ENCODE results near the gene MEF2C. TPM values are rescaled to one million over a fixed set of nuclear protein-coding genes. Genes with fewer than 3 reads are reported as not detected.

Gene MEF2C
- total and polyA plus RNA-seq, 2 of the 13 experiments (the other 11 are each of a cell fraction or from before 2014, with no cell fraction given): 0.02 TPM; not detected in 1

DNA sequence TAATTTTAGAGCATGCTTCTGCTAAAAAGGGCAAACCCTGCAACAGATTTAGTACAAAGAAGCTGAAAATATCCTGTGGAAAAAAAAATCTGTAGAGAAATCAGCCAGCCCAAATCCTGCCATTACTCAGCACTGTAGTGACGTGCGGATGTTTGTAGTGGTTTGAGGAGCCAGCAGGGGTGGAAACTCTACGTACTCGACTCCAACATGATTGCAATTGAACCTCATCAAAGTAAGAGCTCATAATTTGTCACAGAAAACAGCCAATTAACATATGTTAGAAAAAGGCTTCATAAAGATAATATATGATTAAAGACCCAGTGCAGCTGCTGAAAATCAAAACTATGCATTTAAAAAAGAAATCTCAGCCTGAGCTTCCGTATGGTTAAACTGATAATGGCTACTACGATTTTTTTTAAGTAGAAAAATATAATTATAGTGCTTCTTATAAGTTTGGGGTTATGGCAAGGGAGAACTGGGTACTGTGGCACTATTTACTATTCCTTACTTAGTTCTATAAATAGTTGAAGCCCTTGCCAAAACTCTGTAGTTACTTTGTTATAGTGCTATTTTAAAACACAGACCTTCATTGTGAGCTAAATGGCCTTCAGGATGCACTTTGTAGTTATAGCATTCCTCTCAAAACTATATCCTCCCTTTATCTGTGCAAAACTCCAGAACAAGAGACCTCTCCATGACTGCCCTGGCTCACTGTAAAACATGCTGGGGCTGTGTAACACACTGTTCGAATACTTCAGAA is 49.4 kb downstream of the MEF2C start (continued):
- TF ChIP-seq ZBTB44 (CRISPR knock-in tag; IDR thresholded peaks at IDR 0.05) (no peak), ZNF367 (CRISPR knock-in tag; IDR thresholded peaks at IDR 0.05; ENCODE audit: borderline replicate concordance) (no peak), ZNF552 (CRISPR knock-in tag; IDR thresholded peaks at IDR 0.05; ENCODE audit: borderline replicate concordance) (no peak), ZNF883 (CRISPR knock-in tag; IDR thresholded peaks at IDR 0.05; ENCODE audit: not compliant biosample characterization) (no peak)
- TF ChIP-seq, protein P1, sequence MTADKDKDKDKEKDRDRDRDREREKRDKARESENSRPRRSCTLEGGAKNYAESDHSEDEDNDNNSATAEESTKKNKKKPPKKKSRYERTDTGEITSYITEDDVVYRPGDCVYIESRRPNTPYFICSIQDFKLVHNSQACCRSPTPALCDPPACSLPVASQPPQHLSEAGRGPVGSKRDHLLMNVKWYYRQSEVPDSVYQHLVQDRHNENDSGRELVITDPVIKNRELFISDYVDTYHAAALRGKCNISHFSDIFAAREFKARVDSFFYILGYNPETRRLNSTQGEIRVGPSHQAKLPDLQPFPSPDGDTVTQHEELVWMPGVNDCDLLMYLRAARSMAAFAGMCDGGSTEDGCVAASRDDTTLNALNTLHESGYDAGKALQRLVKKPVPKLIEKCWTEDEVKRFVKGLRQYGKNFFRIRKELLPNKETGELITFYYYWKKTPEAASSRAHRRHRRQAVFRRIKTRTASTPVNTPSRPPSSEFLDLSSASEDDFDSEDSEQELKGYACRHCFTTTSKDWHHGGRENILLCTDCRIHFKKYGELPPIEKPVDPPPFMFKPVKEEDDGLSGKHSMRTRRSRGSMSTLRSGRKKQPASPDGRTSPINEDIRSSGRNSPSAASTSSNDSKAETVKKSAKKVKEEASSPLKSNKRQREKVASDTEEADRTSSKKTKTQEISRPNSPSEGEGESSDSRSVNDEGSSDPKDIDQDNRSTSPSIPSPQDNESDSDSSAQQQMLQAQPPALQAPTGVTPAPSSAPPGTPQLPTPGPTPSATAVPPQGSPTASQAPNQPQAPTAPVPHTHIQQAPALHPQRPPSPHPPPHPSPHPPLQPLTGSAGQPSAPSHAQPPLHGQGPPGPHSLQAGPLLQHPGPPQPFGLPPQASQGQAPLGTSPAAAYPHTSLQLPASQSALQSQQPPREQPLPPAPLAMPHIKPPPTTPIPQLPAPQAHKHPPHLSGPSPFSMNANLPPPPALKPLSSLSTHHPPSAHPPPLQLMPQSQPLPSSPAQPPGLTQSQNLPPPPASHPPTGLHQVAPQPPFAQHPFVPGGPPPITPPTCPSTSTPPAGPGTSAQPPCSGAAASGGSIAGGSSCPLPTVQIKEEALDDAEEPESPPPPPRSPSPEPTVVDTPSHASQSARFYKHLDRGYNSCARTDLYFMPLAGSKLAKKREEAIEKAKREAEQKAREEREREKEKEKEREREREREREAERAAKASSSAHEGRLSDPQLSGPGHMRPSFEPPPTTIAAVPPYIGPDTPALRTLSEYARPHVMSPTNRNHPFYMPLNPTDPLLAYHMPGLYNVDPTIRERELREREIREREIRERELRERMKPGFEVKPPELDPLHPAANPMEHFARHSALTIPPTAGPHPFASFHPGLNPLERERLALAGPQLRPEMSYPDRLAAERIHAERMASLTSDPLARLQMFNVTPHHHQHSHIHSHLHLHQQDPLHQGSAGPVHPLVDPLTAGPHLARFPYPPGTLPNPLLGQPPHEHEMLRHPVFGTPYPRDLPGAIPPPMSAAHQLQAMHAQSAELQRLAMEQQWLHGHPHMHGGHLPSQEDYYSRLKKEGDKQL (CRISPR knock-in tag; IDR thresholded peaks at IDR 0.05; ENCODE audit: low read depth): no peak
